ENCODE results near the gene PXK. TPM values are rescaled to one million over a fixed set of nuclear protein-coding genes. Genes with fewer than 3 reads are reported as not detected.

Gene PXK
- polyA plus RNA-seq, 3 donors, result 31.5 to 54.0 (median 52.9) TPM

DNA sequence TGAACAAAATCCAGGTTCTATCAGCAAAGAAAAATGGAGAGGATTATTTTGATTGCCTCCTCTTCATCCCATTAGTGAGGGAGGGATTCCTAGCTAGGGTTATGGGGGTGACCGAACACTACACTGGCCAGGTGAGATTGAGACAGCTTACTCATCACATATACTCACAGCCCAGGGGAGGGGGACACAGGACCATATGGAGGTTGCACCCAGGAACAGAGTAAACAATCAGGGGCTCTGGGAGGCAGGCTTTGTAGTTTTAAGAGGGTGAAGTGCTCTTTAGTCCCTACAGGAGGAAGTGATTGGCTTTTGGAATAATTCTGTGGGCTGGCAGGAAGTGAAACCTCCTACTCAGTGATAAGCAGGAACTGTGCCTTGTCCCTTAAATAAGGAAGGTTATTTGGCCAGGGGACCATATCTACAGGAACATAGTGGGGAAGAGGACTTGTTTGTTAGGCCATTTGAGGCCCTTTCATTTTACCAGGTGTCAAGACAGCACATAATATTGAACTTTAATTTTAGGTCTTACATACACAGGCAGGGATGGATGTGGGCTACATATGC lies 141.7 kb downstream of the PXK start:
- Histone ChIP-seq H3K4me3 (replicated peaks in 1 of 3; ENCODE audit: low read depth in 2 of 3, low read length in 3 of 3) (peak overlapping the region in 2 of 3 experiments; percentile 14 to 77), H4K20me1 (ENCODE audit: insufficient read depth, low read length) (no peaks in the 10 kb centered on the region), H3K36me3 (replicated peaks in 1 of 2; ENCODE audit: control insufficient read depth in 1 of 2, insufficient read depth in 2 of 2, low read length in 2 of 2) (no peaks in the 10 kb centered on the region), H3K27ac (ENCODE audit: low read depth in 1 of 2, low read length in 2 of 2) (peak overlapping the region in 1 of 2 donors; percentile 96), H2AFZ (ENCODE audit: insufficient read depth, low read depth, low read length, poor library complexity, severe bottlenecking) (no peak overlapping the region), H3K4me2 (replicated peaks; ENCODE audit: extremely low read depth, low read length, poor library complexity, severe bottlenecking) (peak overlapping the region; percentile 74), H3K27me3 (ENCODE audit: control insufficient read depth in 2 of 2, insufficient read depth in 2 of 2, low read length in 2 of 2) (no peaks in the 10 kb centered on the region), H3K79me2 (ENCODE audit: insufficient read depth, low read length) (peaks cover 53% of the 10 kb centered on the region), H3K9me3 (replicated peaks in 1 of 2; ENCODE audit: control insufficient read depth in 1 of 2, insufficient read depth in 1 of 2, low read length in 2 of 2) (no peaks in the 10 kb centered on the region), H3K9ac (ENCODE audit: insufficient read depth, low read length, poor library complexity, severe bottlenecking) (no peak overlapping the region), H3K4me1 (ENCODE audit: control insufficient read depth in 1 of 2, insufficient read depth in 2 of 2, low read length in 2 of 2) (peaks cover 98 to 100% of the 10 kb centered on the region in 2 donors)
- peak; percentile 79 to 90 (median 87) for DNase-seq
- peaks cover 2 to 6% of the 10 kb centered on the region in 2 donors for H3K36me3 Mint-ChIP-seq
- H3K27me3 Mint-ChIP-seq (ENCODE audit: low read depth in 3 of 3), result peaks cover 0 to 7% (median 1%) of the 10 kb centered on the region in 3 donors
- WGBS (ENCODE audit: insufficient coverage), result no CpG with 5 or more reads among the region's 1 CpG
- H3K27ac Mint-ChIP-seq, result peak overlapping the region; percentile 85 to 99 (median 95)
- TF ChIP-seq, protein P1, sequence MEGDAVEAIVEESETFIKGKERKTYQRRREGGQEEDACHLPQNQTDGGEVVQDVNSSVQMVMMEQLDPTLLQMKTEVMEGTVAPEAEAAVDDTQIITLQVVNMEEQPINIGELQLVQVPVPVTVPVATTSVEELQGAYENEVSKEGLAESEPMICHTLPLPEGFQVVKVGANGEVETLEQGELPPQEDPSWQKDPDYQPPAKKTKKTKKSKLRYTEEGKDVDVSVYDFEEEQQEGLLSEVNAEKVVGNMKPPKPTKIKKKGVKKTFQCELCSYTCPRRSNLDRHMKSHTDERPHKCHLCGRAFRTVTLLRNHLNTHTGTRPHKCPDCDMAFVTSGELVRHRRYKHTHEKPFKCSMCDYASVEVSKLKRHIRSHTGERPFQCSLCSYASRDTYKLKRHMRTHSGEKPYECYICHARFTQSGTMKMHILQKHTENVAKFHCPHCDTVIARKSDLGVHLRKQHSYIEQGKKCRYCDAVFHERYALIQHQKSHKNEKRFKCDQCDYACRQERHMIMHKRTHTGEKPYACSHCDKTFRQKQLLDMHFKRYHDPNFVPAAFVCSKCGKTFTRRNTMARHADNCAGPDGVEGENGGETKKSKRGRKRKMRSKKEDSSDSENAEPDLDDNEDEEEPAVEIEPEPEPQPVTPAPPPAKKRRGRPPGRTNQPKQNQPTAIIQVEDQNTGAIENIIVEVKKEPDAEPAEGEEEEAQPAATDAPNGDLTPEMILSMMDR (IDR thresholded peaks at IDR 0.05), result no peak
- peak overlapping the region; percentile 2 to 68 for H3K4me3 Mint-ChIP-seq
- intact Hi-C loops (cut with micrococcal nuclease), result no loop called here
- peaks cover 83% of the 10 kb centered on the region for H3K4me1 Mint-ChIP-seq
- peaks cover 0 to 3% (median 0%) of the 10 kb centered on the region in 7 donors for H3K9me3 Mint-ChIP-seq

DNA sequence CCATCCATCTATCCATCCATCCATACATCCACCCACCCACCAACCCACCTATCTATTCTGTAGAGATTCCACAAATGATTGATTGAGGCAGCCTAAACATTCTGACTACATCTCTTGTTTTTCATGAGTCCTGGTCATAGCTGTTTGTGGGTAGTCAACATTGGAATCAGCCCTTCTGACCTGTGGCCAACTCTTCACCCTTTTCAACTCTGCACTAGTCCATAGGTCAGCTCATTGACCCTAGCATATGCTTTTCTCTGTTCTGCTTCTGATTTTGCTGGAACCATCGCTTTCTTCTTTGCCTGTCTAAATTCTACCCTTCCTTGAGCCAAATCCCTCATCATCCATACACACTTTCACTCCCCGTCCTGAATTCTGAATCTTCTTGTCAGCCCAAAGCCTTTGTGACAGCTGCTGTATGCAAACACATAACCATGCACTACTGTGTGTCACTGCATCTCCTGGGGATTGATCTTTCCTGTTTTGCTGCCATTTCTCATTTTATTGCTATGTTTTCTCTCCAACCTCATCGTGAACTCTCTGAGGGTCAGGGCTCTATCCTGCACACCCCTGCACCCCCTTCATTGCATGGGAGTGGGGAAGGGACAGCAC lies 142.4 kb downstream of the PXK start:
- peak overlapping the region; percentile 74 for H3K4me2 ChIP-seq (replicated peaks; ENCODE audit: extremely low read depth, low read length, poor library complexity, severe bottlenecking)
- no peaks in the 10 kb centered on the region for H4K20me1 ChIP-seq (ENCODE audit: insufficient read depth, low read length)
- Mint-ChIP-seq H3K36me3 (peaks cover 2 to 6% of the 10 kb centered on the region in 2 donors), H3K4me3 (peak overlapping the region; percentile 2 to 68), H3K9me3 (peaks cover 0 to 3% (median 0%) of the 10 kb centered on the region in 7 donors), H3K4me1 (peaks cover 86% of the 10 kb centered on the region), H3K27me3 (ENCODE audit: low read depth in 3 of 3) (peaks cover 0 to 7% (median 1%) of the 10 kb centered on the region in 3 donors), H3K27ac (peak overlapping the region; percentile 83 to 99 (median 95))
- TF ChIP-seq, protein P1 (IDR thresholded peaks at IDR 0.05), result no peak
- no peak overlapping the region for H3K9ac ChIP-seq (ENCODE audit: insufficient read depth, low read length, poor library complexity, severe bottlenecking)
- WGBS (ENCODE audit: insufficient coverage), result 89% methylated on average over 2 of the region's 3 CpGs
- H3K79me2 ChIP-seq (ENCODE audit: insufficient read depth, low read length), result peaks cover 59% of the 10 kb centered on the region
- H2AFZ ChIP-seq (ENCODE audit: insufficient read depth, low read depth, low read length, poor library complexity, severe bottlenecking), result no peak overlapping the region
- no peaks in the 10 kb centered on the region for H3K9me3 ChIP-seq (replicated peaks in 1 of 2; ENCODE audit: control insufficient read depth in 1 of 2, insufficient read depth in 1 of 2, low read length in 2 of 2)
- H3K27me3 ChIP-seq (ENCODE audit: control insufficient read depth in 2 of 2, insufficient read depth in 2 of 2, low read length in 2 of 2), result no peaks in the 10 kb centered on the region
- H3K4me1 ChIP-seq (ENCODE audit: control insufficient read depth in 1 of 2, insufficient read depth in 2 of 2, low read length in 2 of 2), result peaks cover 99 to 100% of the 10 kb centered on the region in 2 donors
- peak overlapping the region; percentile 39 to 96 for H3K27ac ChIP-seq (ENCODE audit: low read depth in 1 of 2, low read length in 2 of 2)
- no peaks in the 10 kb centered on the region for H3K36me3 ChIP-seq (replicated peaks in 1 of 2; ENCODE audit: control insufficient read depth in 1 of 2, insufficient read depth in 2 of 2, low read length in 2 of 2)
- H3K4me3 ChIP-seq (replicated peaks in 1 of 3; ENCODE audit: low read depth in 2 of 3, low read length in 3 of 3), result peak overlapping the region in 1 of 3 experiments; percentile 77
- no peak for DNase-seq
- intact Hi-C loops (cut with micrococcal nuclease), result no loop called here

Small RNAs within 50 kb of the gene (small RNA-seq; reads per million reads assigned to genes)
- not detected for gene AC098479.1 (ENCODE audit: insufficient read length, low read depth)

Other genes with a start within 250 kb of the PXK start
- gene DNASE1L3, start 121.9 kb upstream of the PXK start, polyA plus RNA-seq, result under 1 TPM in 1 of 3 donors, not detected in 2; 0.19 TPM
- 10 to 100 TPM in 1 of 3 donors, 1 to 10 TPM in 2; 7.3 to 11.6 (median 9.0) TPM for gene ABHD6, start 95.1 kb upstream of the PXK start, polyA plus RNA-seq
- 1 to 10 TPM; 3.5 to 8.8 (median 6.6) TPM for gene RPP14, start 26.6 kb upstream of the PXK start, polyA plus RNA-seq
- gene HTD2, start 26.4 kb upstream of the PXK start, polyA plus RNA-seq, result 10 to 100 TPM in 2 of 3 donors, 1 to 10 TPM in 1; 4.5 to 17.3 (median 10.5) TPM
- 100 to 1,000 TPM in 2 of 3 donors, 10 to 100 TPM in 1; 30.5 to 125 (median 112) TPM for gene PDHB, start 100.9 kb downstream of the PXK start, polyA plus RNA-seq
- 10 to 100 TPM; 11.3 to 18.9 (median 11.9) TPM for gene KCTD6, start 159.2 kb downstream of the PXK start, polyA plus RNA-seq
- 1 to 10 TPM; 2.4 to 2.5 (median 2.4) TPM for gene ACOX2, start 204.3 kb downstream of the PXK start, polyA plus RNA-seq
- gene FAM107A, start 244.5 kb downstream of the PXK start, polyA plus RNA-seq, result not detected